Activated CD4-positive, alpha-beta T cell treated with anti-CD3 and anti-CD28 coated beads for 4 hours (primary cell): ENCODE measurements around the gene REG1B.
"Not testable (repeated sequence)": the region's sequence is repeated elsewhere in the genome, so short reads cannot be mapped to it uniquely, and the experiment has no call there.

Experiments
- DNase-seq, 2 donors: peaks; one replicate each; pipeline ENCODE4 v3.0.0-alpha.2; 2020

Gene REG1B

GRCh38 chr2:79083597-79084251 is 4.1 kb downstream of the REG1B start:
- no peak for DNase-seq

- no peak for DNase-seq
These were observed 4.8 kb downstream of the REG1B start for GRCh38 chr2:79082987-79083386.

- no peak for DNase-seq
These were observed 16.7 kb downstream of the REG1B start for GRCh38 chr2:79071078-79071477.

- no peak for DNase-seq
These were observed 22.6 kb downstream of the REG1B start for GRCh38 chr2:79065201-79065600.

GRCh38 chr2:79054769-79055168 is 33.0 kb downstream of the REG1B start:
- DNase-seq: not testable (repeated sequence)

GRCh38 chr2:79053486-79053885 is 34.3 kb downstream of the REG1B start:
- DNase-seq: not testable (repeated sequence)

GRCh38 chr2:79041032-79041448 is 46.8 kb downstream of the REG1B start:
- no peak for DNase-seq

- no peak for DNase-seq
These were observed 47.8 kb downstream of the REG1B start for GRCh38 chr2:79039944-79040343.
